ENCODE results near the gene NFKBIA.

DNA sequence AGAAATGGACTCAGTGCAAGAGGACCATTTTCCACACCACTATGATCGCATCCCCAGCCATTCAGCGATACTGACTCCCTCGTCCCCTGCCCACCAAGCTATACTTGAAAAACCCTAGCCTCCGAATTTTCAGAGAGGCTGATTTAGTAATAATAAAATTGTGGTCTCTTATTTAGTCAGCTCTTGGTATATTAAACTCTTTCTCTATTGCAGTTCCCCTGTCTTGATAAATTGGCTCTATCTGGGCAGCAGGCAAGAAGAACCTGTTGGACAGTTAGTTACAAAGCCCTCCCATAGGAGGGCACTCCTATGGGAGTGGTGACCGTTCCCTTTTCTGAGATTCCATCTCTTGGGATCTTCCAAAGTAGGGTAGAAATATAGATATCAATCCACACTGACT lies 33.6 kb downstream of the NFKBIA start:
- TF ChIP-seq, protein P1, sequence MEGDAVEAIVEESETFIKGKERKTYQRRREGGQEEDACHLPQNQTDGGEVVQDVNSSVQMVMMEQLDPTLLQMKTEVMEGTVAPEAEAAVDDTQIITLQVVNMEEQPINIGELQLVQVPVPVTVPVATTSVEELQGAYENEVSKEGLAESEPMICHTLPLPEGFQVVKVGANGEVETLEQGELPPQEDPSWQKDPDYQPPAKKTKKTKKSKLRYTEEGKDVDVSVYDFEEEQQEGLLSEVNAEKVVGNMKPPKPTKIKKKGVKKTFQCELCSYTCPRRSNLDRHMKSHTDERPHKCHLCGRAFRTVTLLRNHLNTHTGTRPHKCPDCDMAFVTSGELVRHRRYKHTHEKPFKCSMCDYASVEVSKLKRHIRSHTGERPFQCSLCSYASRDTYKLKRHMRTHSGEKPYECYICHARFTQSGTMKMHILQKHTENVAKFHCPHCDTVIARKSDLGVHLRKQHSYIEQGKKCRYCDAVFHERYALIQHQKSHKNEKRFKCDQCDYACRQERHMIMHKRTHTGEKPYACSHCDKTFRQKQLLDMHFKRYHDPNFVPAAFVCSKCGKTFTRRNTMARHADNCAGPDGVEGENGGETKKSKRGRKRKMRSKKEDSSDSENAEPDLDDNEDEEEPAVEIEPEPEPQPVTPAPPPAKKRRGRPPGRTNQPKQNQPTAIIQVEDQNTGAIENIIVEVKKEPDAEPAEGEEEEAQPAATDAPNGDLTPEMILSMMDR (IDR thresholded peaks at IDR 0.05; ENCODE audit: low read length), result no peak
- TF ChIP-seq EZH2 (IDR thresholded peaks at IDR 0.05; ENCODE audit: borderline replicate concordance, low read length), result no peak

All from OCI-LY1 (cell line).